ENCODE measurements around the gene PPP5C.

DNA sequence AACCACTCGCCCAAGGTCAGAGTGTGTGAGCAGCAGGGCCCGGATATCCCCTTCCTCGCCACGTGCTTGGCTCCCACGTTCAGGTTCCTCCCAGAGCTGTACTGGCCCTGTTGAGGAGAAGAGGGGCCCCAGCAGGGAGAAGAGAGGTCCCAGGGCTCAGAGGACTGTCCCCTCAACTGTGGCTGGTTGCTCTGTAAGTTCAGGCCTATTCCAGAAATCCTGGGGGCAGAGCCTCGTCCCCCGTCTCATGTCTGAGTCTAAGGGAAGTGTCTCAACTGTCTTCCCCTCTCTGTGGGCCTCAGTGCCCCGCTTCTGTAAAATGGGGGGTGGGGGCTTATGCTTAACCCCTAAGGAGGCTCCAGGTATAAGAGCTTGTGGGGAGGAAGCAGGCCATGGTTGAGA is 3.9 kb downstream of the PPP5C start:
- TF ChIP-seq POLR2A (IDR thresholded peaks at IDR 0.05) = no peak
- TF ChIP-seq, protein P1, sequence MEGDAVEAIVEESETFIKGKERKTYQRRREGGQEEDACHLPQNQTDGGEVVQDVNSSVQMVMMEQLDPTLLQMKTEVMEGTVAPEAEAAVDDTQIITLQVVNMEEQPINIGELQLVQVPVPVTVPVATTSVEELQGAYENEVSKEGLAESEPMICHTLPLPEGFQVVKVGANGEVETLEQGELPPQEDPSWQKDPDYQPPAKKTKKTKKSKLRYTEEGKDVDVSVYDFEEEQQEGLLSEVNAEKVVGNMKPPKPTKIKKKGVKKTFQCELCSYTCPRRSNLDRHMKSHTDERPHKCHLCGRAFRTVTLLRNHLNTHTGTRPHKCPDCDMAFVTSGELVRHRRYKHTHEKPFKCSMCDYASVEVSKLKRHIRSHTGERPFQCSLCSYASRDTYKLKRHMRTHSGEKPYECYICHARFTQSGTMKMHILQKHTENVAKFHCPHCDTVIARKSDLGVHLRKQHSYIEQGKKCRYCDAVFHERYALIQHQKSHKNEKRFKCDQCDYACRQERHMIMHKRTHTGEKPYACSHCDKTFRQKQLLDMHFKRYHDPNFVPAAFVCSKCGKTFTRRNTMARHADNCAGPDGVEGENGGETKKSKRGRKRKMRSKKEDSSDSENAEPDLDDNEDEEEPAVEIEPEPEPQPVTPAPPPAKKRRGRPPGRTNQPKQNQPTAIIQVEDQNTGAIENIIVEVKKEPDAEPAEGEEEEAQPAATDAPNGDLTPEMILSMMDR (IDR thresholded peaks at IDR 0.05) = no peak

Measured in lower leg skin (tissue), 3 donors.